HFFc6 (cell line): ENCODE data around the gene DPT. TPM values are rescaled to one million over a fixed set of nuclear protein-coding genes. Genes with fewer than 3 reads are reported as not detected.

Source experiments
- DNase-seq: peaks from one replicate; pipeline ENCODE4 v3.0.0-alpha.2; 2018
- H3K27ac Mint-ChIP-seq: 2 replicates; pipeline ENCODE4 v1.8.0; 2020; ENCODE audit warnings: mild to moderate bottlenecking, mixed read lengths
- H3K27me3 Mint-ChIP-seq: 2 replicates; pipeline ENCODE4 v1.8.0; 2021; ENCODE audit warnings: mild to moderate bottlenecking, moderate library complexity, mixed read lengths; ENCODE audit not compliant: insufficient read depth
- H3K36me3 Mint-ChIP-seq: 2 replicates; pipeline ENCODE4 v1.8.0; 2021; ENCODE audit warnings: low read depth, mixed read lengths
- H3K4me1 Mint-ChIP-seq: 2 replicates; pipeline ENCODE4 v1.8.0; 2020; ENCODE audit warnings: low read depth, mixed read lengths
- H3K4me3 Mint-ChIP-seq: 2 replicates; pipeline ENCODE4 v1.8.0; 2020; ENCODE audit warnings: mild to moderate bottlenecking, moderate library complexity, mixed read lengths
- H3K9me3 Mint-ChIP-seq: 2 replicates; pipeline ENCODE4 v1.8.0; 2020; ENCODE audit warnings: mild to moderate bottlenecking, mixed read lengths
- CTCF ChIP-seq: fragments of 200-600 bp; sonication (generic); IDR thresholded peaks from 2 replicates; pipeline ENCODE4 v1.5.0; 2021; ENCODE audit warnings: antibody characterized with exemption, mild to moderate bottlenecking
- total RNA-seq, 6 experiments: library from RNA; stranded (reverse); fragmentation: NEBNext Ultra II Directional; extraction: Animal tissue kit (Norgen Biotek cat#: 25700); gene quantifications; 2 replicates in 1 of 6; 3 replicates in 5 of 6; pipeline ENCODE4 v1.2.3, GENCODE V29; 2021

Gene DPT
- total RNA-seq, 6 experiments from 2014 or later, result not detected

- H3K4me1 Mint-ChIP-seq, result no peaks in the 10 kb centered on the region; the same call in 1 of the 2 replicates
- peaks cover 13% of the 10 kb centered on the region for H3K27me3 Mint-ChIP-seq
- TF ChIP-seq CTCF, result no peak
Measured at GRCh38 chr1:168731244-168731953, 2.4 kb upstream of the DPT start.

GRCh38 chr1:168729405-168729802, 398 bp upstream of the DPT start:
- DNase-seq, result no peak
- no peak overlapping the region for H3K27ac Mint-ChIP-seq
- no peak for TF ChIP-seq CTCF
- no peaks in the 10 kb centered on the region for H3K36me3 Mint-ChIP-seq
- no peaks in the 10 kb centered on the region; the same call in 1 of the 2 replicates for H3K4me1 Mint-ChIP-seq
- peaks cover 15% of the 10 kb centered on the region for H3K27me3 Mint-ChIP-seq
- no peak overlapping the region for H3K4me3 Mint-ChIP-seq
- H3K9me3 Mint-ChIP-seq, result no peaks in the 10 kb centered on the region

More at GRCh38 chr1:168731244-168731953, 2.4 kb upstream of the DPT start:
- H3K9me3 Mint-ChIP-seq, result no peaks in the 10 kb centered on the region
- no peak overlapping the region for H3K27ac Mint-ChIP-seq
- H3K4me3 Mint-ChIP-seq, result no peak overlapping the region
- H3K36me3 Mint-ChIP-seq, result no peaks in the 10 kb centered on the region
- DNase-seq, result no peak

GRCh38 chr1:168726719-168727118, 2.3 kb downstream of the DPT start:
- Mint-ChIP-seq H3K4me3 (no peak overlapping the region), H3K4me1 (no peaks in the 10 kb centered on the region; the same call in 1 of the 2 replicates)
- no peak for TF ChIP-seq CTCF

GRCh38 chr1:168726281-168726680, 2.7 kb downstream of the DPT start:
- Mint-ChIP-seq H3K9me3 (no peaks in the 10 kb centered on the region), H3K4me1 (no peaks in the 10 kb centered on the region; the same call in 1 of the 2 replicates), H3K36me3 (no peaks in the 10 kb centered on the region), H3K27ac (no peak overlapping the region), H3K27me3 (peaks cover 15% of the 10 kb centered on the region), H3K4me3 (no peak overlapping the region)
- no peak for TF ChIP-seq CTCF
- no peak for DNase-seq

More at GRCh38 chr1:168726719-168727118, 2.3 kb downstream of the DPT start:
- no peaks in the 10 kb centered on the region for H3K36me3 Mint-ChIP-seq
- H3K27ac Mint-ChIP-seq, result no peak overlapping the region
- no peaks in the 10 kb centered on the region for H3K9me3 Mint-ChIP-seq
- no peak for DNase-seq
- H3K27me3 Mint-ChIP-seq, result peaks cover 14% of the 10 kb centered on the region

- no peaks in the 10 kb centered on the region; the same call in 1 of the 2 replicates for H3K4me1 Mint-ChIP-seq
- H3K27ac Mint-ChIP-seq, result no peak overlapping the region
- H3K36me3 Mint-ChIP-seq, result no peaks in the 10 kb centered on the region
- TF ChIP-seq CTCF, result no peak
- H3K4me3 Mint-ChIP-seq, result no peak overlapping the region
- H3K9me3 Mint-ChIP-seq, result no peaks in the 10 kb centered on the region
- DNase-seq, result no peak
- H3K27me3 Mint-ChIP-seq, result peaks cover 15% of the 10 kb centered on the region
Measured at GRCh38 chr1:168725831-168726230, 3.2 kb downstream of the DPT start.
